GM21526 (cell line): ENCODE measurements around the gene TMEM234.

Experiments
- ATAC-seq: cut with Tn5 transposase; IDR thresholded peaks from one replicate; pipeline ENCODE4 v1.9.1; 2021; ENCODE audit warnings: moderate library complexity; ENCODE audit not compliant: unreplicated experiment, low FRiP score

Gene TMEM234

DNA sequence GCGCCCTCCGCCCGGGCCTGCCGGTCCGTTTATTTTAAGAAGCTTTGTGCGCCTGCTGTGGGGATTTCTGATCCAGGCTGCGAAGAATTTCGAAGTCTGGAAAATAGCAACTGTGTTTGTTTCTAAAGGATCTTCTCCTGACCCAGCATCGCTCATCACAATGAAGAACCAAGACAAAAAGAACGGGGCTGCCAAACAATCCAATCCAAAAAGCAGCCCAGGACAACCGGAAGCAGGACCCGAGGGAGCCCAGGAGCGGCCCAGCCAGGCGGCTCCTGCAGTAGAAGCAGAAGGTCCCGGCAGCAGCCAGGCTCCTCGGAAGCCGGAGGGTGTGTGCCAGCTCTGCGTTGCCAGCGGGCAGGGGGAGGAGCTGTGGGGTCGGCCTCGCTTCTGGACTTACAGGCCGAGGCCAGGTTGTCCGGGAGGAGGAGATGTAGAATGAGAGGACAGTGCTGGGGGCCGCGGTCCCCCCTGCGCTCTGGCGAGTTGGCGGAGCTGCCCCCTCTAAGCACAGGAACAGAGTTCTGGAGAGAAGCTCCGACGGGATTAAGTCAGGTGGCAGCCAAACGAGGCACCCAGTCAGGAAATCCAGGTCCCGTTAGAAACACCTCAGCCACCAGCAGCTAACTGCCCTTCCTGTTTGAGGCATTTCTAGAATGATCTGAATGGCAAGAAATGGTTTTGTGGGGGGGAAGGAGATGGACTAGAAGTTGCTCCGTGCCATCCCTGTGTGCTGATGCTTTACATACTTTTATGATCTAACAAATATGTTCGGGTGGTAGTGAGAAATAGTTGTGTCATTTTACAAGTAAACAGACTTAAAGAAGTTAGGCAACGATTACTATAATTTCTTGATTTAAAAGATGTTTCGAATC is 41.7 kb downstream of the TMEM234 start:
- no peak for ATAC-seq

DNA sequence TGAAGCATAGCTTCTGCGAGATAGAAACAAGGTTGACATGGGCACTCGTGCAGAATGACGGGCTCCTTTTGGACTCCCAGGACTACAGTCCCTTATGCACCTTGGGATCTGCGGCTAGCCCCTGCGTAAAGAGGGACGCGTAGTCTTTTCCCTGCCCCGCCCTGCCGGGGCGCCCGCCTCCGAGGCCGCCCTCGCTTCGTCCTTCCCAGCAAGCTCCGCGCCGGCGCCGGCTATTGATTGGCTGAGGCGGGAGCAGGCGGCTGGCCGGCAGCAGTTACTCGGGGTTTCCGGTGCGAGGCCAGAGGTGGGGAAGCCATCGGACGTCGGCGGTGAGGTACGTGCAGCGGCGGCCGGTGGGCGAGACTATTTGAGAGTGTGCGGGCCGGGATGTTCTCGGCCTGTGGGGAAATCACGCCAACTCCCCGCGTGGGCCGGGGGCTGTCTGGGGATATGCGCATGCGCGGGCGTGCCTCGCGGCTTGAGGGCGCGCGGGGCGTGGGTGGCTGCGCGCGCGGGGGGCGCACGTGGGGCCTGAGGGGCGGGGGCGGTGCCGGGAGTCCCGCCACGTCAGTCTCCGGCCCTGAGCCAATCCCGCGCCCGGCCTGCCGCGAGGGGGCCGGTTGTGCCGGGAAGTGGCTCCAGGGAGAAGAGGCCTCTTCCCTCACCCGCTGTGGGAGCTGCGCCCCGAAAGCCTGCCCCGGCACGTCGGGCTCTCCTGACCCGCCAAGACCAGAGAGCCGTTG is 42.5 kb downstream of the TMEM234 start, which contains the start of gene TXLNA:
TXLNA (plus strand) TSS at position 233 of the 743 bp plus-strand sequence. CDS start 671 bp downstream, outside the sequence.
- peak; percentile 69 for ATAC-seq

DNA sequence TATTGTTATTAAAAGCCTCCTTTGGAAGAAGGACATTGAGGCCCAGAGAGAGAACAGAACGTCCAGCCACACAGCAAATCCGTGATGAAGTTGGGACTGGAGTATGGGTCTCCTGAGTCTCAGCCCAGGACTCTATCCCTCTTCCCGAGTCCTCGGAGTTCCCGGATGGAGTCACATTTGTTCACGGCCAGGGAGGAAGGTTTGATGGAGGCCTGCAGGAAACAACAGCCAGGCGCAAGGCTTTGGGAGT is 43.0 kb downstream of the TMEM234 start:
- ATAC-seq, result peak; percentile 6

DNA sequence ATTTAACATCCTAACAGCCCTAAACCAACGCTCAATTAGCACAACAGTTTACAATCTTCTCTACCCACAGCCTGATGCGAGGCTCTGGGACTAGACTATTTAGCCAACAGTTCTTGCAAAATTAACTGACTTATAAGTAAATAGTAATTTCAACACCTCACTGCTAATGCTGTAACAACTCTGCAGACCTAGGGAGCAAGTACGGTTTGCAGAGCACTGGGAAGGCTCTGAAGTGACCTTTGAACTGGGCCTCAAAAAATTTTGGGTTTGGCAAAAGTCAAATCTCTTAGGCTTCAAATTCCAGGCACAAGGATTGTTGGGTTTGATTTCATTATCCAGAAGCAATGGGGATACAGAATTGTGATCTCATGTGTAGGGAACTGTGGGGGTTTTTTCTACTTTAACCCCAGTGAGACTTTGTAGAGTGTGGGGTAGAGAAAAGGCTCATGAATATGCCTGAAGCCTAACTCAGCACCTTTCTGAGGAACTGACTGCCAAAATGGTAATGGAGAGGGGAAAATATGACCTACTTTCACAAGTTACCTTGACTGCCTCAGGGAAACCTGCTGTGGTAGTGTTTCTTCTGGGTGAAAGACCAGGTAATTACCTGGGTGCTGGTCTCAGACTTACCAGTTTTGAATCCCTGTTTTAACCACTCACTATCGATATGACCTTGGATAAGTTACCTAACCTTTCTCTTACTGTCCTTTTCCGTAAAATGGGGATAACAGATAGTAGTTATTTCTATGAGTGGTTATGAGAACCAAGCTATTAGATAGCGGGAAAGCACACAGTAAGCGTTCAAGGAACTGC is 43.6 kb downstream of the TMEM234 start:
- no peak for ATAC-seq

DNA sequence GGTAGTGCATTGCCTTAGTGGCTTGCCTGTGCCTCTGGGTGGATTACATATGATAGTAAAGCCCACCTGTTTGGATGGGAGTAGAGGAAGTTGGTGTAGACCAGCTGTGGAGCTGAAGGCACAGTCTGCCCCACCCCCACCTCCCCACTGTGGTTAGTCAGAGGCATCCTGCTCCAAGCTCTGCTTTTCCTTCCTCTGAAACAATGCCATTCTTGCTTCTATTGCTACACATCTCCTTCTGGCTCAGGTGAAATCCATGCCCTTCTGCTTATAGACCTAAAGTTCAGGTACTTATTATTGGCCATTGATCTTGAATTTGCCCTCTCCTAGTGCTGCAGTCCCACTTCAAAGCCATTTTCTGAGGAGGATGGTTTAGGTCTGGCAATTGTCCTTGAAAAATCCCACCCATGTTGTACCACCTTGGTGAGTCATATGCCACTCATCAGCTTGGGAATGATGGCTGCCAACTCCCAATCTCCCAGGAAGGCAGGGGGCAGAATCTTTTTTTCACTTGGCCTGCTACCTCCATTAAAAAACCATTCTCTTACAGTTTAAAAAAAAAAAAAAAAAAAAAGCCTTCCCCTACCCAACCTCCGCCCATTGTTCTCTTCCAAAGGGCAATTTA is 49.4 kb downstream of the TMEM234 start:
- no peak for ATAC-seq

DNA sequence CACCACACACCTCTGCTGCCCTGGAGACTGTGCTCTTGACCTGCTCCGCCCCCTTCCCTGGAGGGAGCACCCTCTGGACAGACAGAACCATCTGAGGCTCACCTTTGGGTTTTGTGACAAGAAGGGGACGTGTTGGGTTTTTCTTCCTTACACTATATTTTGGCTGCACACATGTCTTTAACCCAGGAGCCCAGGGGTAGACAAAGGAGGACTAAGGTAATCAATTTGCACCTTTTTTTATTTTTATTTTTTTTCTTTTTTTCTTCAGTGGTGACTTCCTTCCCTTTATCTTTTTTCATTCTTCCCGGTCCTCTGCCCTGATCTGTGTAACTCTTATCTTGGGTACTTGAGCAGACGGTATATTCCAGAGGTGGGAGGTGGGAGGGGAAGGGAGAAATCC is 51.2 kb downstream of the TMEM234 start:
- no peak for ATAC-seq
